ENCODE data around the gene TPBGL. TPM values are rescaled to one million over a fixed set of nuclear protein-coding genes. Genes with fewer than 3 reads are reported as not detected.

TPBGL gene
- total RNA-seq, 1 donor from 2014 or later: 2.3 TPM

DNA sequence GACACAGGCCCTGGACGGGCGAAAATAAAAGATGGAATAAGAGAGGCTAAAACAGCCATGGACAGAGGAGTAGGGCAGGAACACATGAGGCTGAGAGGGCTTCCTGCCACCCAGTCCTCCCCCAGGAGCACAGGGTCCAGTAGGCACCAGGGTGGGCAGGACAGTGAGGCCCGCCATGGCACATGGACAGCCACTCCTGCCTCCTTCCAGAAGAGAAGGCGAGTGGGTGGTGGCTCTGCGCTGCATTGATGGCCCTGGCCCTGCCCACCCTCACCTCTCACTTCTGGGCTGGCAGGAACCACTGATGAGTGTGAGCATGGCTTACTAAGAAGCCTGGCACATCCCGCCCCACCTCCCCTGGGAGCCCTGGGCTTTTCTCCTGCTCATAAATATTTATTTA is 51.2 kb downstream of the TPBGL start:
- TF ChIP-seq, protein P1, sequence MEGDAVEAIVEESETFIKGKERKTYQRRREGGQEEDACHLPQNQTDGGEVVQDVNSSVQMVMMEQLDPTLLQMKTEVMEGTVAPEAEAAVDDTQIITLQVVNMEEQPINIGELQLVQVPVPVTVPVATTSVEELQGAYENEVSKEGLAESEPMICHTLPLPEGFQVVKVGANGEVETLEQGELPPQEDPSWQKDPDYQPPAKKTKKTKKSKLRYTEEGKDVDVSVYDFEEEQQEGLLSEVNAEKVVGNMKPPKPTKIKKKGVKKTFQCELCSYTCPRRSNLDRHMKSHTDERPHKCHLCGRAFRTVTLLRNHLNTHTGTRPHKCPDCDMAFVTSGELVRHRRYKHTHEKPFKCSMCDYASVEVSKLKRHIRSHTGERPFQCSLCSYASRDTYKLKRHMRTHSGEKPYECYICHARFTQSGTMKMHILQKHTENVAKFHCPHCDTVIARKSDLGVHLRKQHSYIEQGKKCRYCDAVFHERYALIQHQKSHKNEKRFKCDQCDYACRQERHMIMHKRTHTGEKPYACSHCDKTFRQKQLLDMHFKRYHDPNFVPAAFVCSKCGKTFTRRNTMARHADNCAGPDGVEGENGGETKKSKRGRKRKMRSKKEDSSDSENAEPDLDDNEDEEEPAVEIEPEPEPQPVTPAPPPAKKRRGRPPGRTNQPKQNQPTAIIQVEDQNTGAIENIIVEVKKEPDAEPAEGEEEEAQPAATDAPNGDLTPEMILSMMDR (IDR thresholded peaks at IDR 0.05; ENCODE audit: partially characterized antibody, unreplicated experiment): no peak
- peaks cover 9% of the 10 kb centered on the region for H3K4me1 Mint-ChIP-seq (ENCODE audit: low read depth, unreplicated experiment)
- no peak overlapping the region for H3K27ac Mint-ChIP-seq (ENCODE audit: unreplicated experiment)
- H3K9me3 Mint-ChIP-seq (ENCODE audit: unreplicated experiment): peaks cover 7% of the 10 kb centered on the region
- DNase-seq: no peak
- peaks cover 5% of the 10 kb centered on the region for H3K27me3 Mint-ChIP-seq (ENCODE audit: unreplicated experiment)
- no peak overlapping the region for H3K4me3 Mint-ChIP-seq (ENCODE audit: unreplicated experiment)
- H3K36me3 Mint-ChIP-seq (ENCODE audit: unreplicated experiment): peaks cover 3% of the 10 kb centered on the region

GRCh38 chr11:75292943-75293342 is 52.4 kb downstream of the TPBGL start:
- H3K27ac Mint-ChIP-seq (ENCODE audit: unreplicated experiment): no peak overlapping the region
- peaks cover 9% of the 10 kb centered on the region for H3K4me1 Mint-ChIP-seq (ENCODE audit: low read depth, unreplicated experiment)
- peaks cover 5% of the 10 kb centered on the region for H3K27me3 Mint-ChIP-seq (ENCODE audit: unreplicated experiment)
- TF ChIP-seq, protein P1 (IDR thresholded peaks at IDR 0.05; ENCODE audit: partially characterized antibody, unreplicated experiment): no peak
- no peaks in the 10 kb centered on the region for H3K36me3 Mint-ChIP-seq (ENCODE audit: unreplicated experiment)
- H3K9me3 Mint-ChIP-seq (ENCODE audit: unreplicated experiment): peaks cover 7% of the 10 kb centered on the region
- DNase-seq: no peak
- H3K4me3 Mint-ChIP-seq (ENCODE audit: unreplicated experiment): no peak overlapping the region

Other genes with a start within 250 kb of the TPBGL start
- not detected for gene OR2AT4, start 143.9 kb upstream of the TPBGL start, total RNA-seq (ENCODE audit: unreplicated experiment)
- gene SLCO2B1, start 89.7 kb upstream of the TPBGL start, total RNA-seq (ENCODE audit: unreplicated experiment): not detected
- 38.0 TPM for gene ARRB1, start 110.9 kb downstream of the TPBGL start, total RNA-seq (ENCODE audit: unreplicated experiment)
- gene RPS3, start 158.7 kb downstream of the TPBGL start, total RNA-seq (ENCODE audit: unreplicated experiment): 1,391 TPM
- 41.4 TPM for gene KLHL35, start 192.4 kb downstream of the TPBGL start, total RNA-seq (ENCODE audit: unreplicated experiment)

Measured in glutamatergic neuron (in vitro differentiated cells).